Activated CD4-positive, alpha-beta memory T cell treated with anti-CD3 and anti-CD28 coated beads for 36 hours (primary cell): Measurements from ENCODE around the gene AFF3. TPM values are rescaled to one million over a fixed set of nuclear protein-coding genes. Genes with fewer than 3 reads are reported as not detected.

Experiments used
- CTCF ChIA-PET: fragments of 350-600 bp; sonication (Branson Sonifier 250); formaldehyde crosslinking; loops from one replicate; lab custom pipeline; 2021; ENCODE audit warnings: antibody characterized with exemption, inconsistent platforms; lab: Charles Lee
- POLR2A ChIA-PET: fragments of 350-600 bp; sonication (Branson Sonifier 250); formaldehyde crosslinking; loops from one replicate; lab custom pipeline; 2021; ENCODE audit warnings: antibody characterized with exemption; lab: Charles Lee
- DNase-seq: peaks from one replicate; pipeline ENCODE4 v3.0.0-alpha.2; 2020
- H3K27ac Mint-ChIP-seq: one replicate; pipeline ENCODE4 v1.8.0; 2021; ENCODE audit warnings: mixed read lengths
- H3K27me3 Mint-ChIP-seq: one replicate; pipeline ENCODE4 v1.8.0; 2021; ENCODE audit warnings: mixed read lengths
- H3K36me3 Mint-ChIP-seq: one replicate; pipeline ENCODE4 v1.8.0; 2021; ENCODE audit warnings: mixed read lengths
- H3K4me1 Mint-ChIP-seq: one replicate; pipeline ENCODE4 v1.8.0; 2021; ENCODE audit warnings: low read depth, mixed read lengths
- H3K4me3 Mint-ChIP-seq: one replicate; pipeline ENCODE4 v1.8.0; 2021; ENCODE audit warnings: mild to moderate bottlenecking, mixed read lengths
- H3K9me3 Mint-ChIP-seq: one replicate; pipeline ENCODE4 v1.8.0; 2021; ENCODE audit warnings: mixed read lengths
- intact Hi-C: fragments of 100-400 bp; cut with micrococcal nuclease; formaldehyde crosslinking; loops from one replicate; pipeline ENCODE4 v1.15.1; 2023
- total RNA-seq, 2 experiments: library from RNA; stranded (reverse); gene quantifications; one replicate each; pipeline ENCODE4 v1.2.3, GENCODE V29; 2021

Gene AFF3
- total RNA-seq, 2 experiments from 2014 or later = 0.22 to 0.59 TPM

- no peak for DNase-seq
- Mint-ChIP-seq H3K36me3 (no peaks in the 10 kb centered on the region), H3K9me3 (no peaks in the 10 kb centered on the region), H3K4me1 (peaks cover 8% of the 10 kb centered on the region), H3K4me3 (no peak overlapping the region), H3K27me3 (peaks cover 6% of the 10 kb centered on the region), H3K27ac (no peak overlapping the region)
- CTCF ChIA-PET = no interaction called here
- POLR2A ChIA-PET = no interaction called here
- intact Hi-C loops = no loop called here
Measured at GRCh38 chr2:100073110-100073509, 69.3 kb downstream of the AFF3 start.

- H3K4me1 Mint-ChIP-seq = peaks cover 8% of the 10 kb centered on the region
- H3K27me3 Mint-ChIP-seq = peaks cover 8% of the 10 kb centered on the region
- no peaks in the 10 kb centered on the region for H3K36me3 Mint-ChIP-seq
- POLR2A ChIA-PET = no interaction called here
- no peak for DNase-seq
- H3K4me3 Mint-ChIP-seq = no peak overlapping the region
- intact Hi-C loops = no loop called here
- CTCF ChIA-PET = no interaction called here
- H3K9me3 Mint-ChIP-seq = no peaks in the 10 kb centered on the region
- H3K27ac Mint-ChIP-seq = no peak overlapping the region
Measured at GRCh38 chr2:100072503-100072902, 69.9 kb downstream of the AFF3 start.

- intact Hi-C loops = no loop called here
- Mint-ChIP-seq H3K4me1 (peaks cover 8% of the 10 kb centered on the region), H3K27ac (no peak overlapping the region), H3K27me3 (peaks cover 13% of the 10 kb centered on the region), H3K36me3 (no peaks in the 10 kb centered on the region), H3K4me3 (no peak overlapping the region), H3K9me3 (no peaks in the 10 kb centered on the region)
- CTCF ChIA-PET = no interaction called here
- peak; percentile 13 for DNase-seq
- POLR2A ChIA-PET = no interaction called here
Measured at GRCh38 chr2:100071335-100072043, 70.9 kb downstream of the AFF3 start.

- no peak overlapping the region for H3K4me3 Mint-ChIP-seq
- peaks cover 13% of the 10 kb centered on the region for H3K27me3 Mint-ChIP-seq
- intact Hi-C loops = no loop called here
- DNase-seq = no peak
- H3K36me3 Mint-ChIP-seq = no peaks in the 10 kb centered on the region
- H3K27ac Mint-ChIP-seq = no peak overlapping the region
- peaks cover 10% of the 10 kb centered on the region for H3K4me1 Mint-ChIP-seq
- no peaks in the 10 kb centered on the region for H3K9me3 Mint-ChIP-seq
- ChIA-PET CTCF (no interaction called here), POLR2A (no interaction called here)
Measured at GRCh38 chr2:100070078-100070477, 72.3 kb downstream of the AFF3 start.

- CTCF ChIA-PET = no interaction called here
- H3K4me3 Mint-ChIP-seq = no peak overlapping the region
- H3K36me3 Mint-ChIP-seq = no peaks in the 10 kb centered on the region
- no peak for DNase-seq
- H3K27ac Mint-ChIP-seq = no peak overlapping the region
- intact Hi-C loops = no loop called here
- POLR2A ChIA-PET = no interaction called here
- H3K9me3 Mint-ChIP-seq = peaks cover 1% of the 10 kb centered on the region
- H3K4me1 Mint-ChIP-seq = peaks cover 24% of the 10 kb centered on the region
- peaks cover 13% of the 10 kb centered on the region for H3K27me3 Mint-ChIP-seq
Measured at GRCh38 chr2:100068395-100068794, 74.0 kb downstream of the AFF3 start.

- Mint-ChIP-seq H3K36me3 (no peaks in the 10 kb centered on the region), H3K27ac (no peak overlapping the region), H3K4me1 (peaks cover 25% of the 10 kb centered on the region), H3K9me3 (peaks cover 2% of the 10 kb centered on the region), H3K4me3 (no peak overlapping the region), H3K27me3 (peaks cover 13% of the 10 kb centered on the region)
- no peak for DNase-seq
- intact Hi-C loops = no loop called here
- CTCF ChIA-PET = no interaction called here
- POLR2A ChIA-PET = no interaction called here
Measured at GRCh38 chr2:100067784-100068183, 74.6 kb downstream of the AFF3 start.

GRCh38 chr2:100066856-100067255 is 75.5 kb downstream of the AFF3 start:
- Mint-ChIP-seq H3K4me3 (no peak overlapping the region), H3K9me3 (peaks cover 2% of the 10 kb centered on the region), H3K27ac (no peak overlapping the region), H3K4me1 (peaks cover 27% of the 10 kb centered on the region), H3K36me3 (no peaks in the 10 kb centered on the region), H3K27me3 (peaks cover 17% of the 10 kb centered on the region)
- ChIA-PET CTCF (no interaction called here), POLR2A (no interaction called here)
- DNase-seq = no peak
- intact Hi-C loops = no loop called here

GRCh38 chr2:100066246-100066645 is 76.1 kb downstream of the AFF3 start:
- POLR2A ChIA-PET = no interaction called here
- H3K4me1 Mint-ChIP-seq = peaks cover 27% of the 10 kb centered on the region

GRCh38 chr2:100064592-100065428 is 77.6 kb downstream of the AFF3 start:
- no peak overlapping the region for H3K27ac Mint-ChIP-seq
- intact Hi-C loops = loop anchor here (1.0 kb wide), 1 partner anchor 71 kb away; no protein-coding TSS in a partner anchor
- H3K4me3 Mint-ChIP-seq = no peak overlapping the region
- no peak for DNase-seq
- H3K4me1 Mint-ChIP-seq = peaks cover 30% of the 10 kb centered on the region
- ChIA-PET CTCF (no interaction called here), POLR2A (no interaction called here)
- peaks cover 2% of the 10 kb centered on the region for H3K9me3 Mint-ChIP-seq
- no peaks in the 10 kb centered on the region for H3K36me3 Mint-ChIP-seq
- peaks cover 14% of the 10 kb centered on the region for H3K27me3 Mint-ChIP-seq

More at GRCh38 chr2:100066246-100066645, 76.1 kb downstream of the AFF3 start:
- Mint-ChIP-seq H3K27me3 (peaks cover 19% of the 10 kb centered on the region), H3K36me3 (no peaks in the 10 kb centered on the region), H3K27ac (no peak overlapping the region), H3K4me3 (no peak overlapping the region), H3K9me3 (peaks cover 2% of the 10 kb centered on the region)
- CTCF ChIA-PET = no interaction called here
- no peak for DNase-seq
- intact Hi-C loops = no loop called here

- Mint-ChIP-seq H3K4me1 (peaks cover 30% of the 10 kb centered on the region), H3K27ac (peak overlapping the region; percentile 26), H3K4me3 (no peak overlapping the region), H3K27me3 (peaks cover 14% of the 10 kb centered on the region), H3K36me3 (no peaks in the 10 kb centered on the region), H3K9me3 (peaks cover 2% of the 10 kb centered on the region)
- intact Hi-C loops = loop anchor here (1.0 kb wide), 1 partner anchor 72 kb away; no protein-coding TSS in a partner anchor
- no peak for DNase-seq
- ChIA-PET CTCF (no interaction called here), POLR2A (no interaction called here)
Measured at GRCh38 chr2:100064165-100064564, 78.2 kb downstream of the AFF3 start.

GRCh38 chr2:100063459-100063953 is 78.9 kb downstream of the AFF3 start:
- ChIA-PET POLR2A (no interaction called here), CTCF (no interaction called here)
- no peak overlapping the region for H3K4me3 Mint-ChIP-seq
- intact Hi-C loops = no loop called here
- H3K36me3 Mint-ChIP-seq = no peaks in the 10 kb centered on the region
- H3K4me1 Mint-ChIP-seq = peaks cover 30% of the 10 kb centered on the region
- H3K27me3 Mint-ChIP-seq = peaks cover 14% of the 10 kb centered on the region
- no peak for DNase-seq
- H3K9me3 Mint-ChIP-seq = peaks cover 2% of the 10 kb centered on the region
- no peak overlapping the region for H3K27ac Mint-ChIP-seq

GRCh38 chr2:100062336-100062735 is 80.1 kb downstream of the AFF3 start:
- Mint-ChIP-seq H3K27ac (no peak overlapping the region), H3K36me3 (no peaks in the 10 kb centered on the region), H3K9me3 (peaks cover 2% of the 10 kb centered on the region), H3K27me3 (peaks cover 14% of the 10 kb centered on the region), H3K4me3 (no peak overlapping the region), H3K4me1 (peaks cover 30% of the 10 kb centered on the region)
- DNase-seq = no peak
- intact Hi-C loops = no loop called here
- POLR2A ChIA-PET = no interaction called here
- CTCF ChIA-PET = no interaction called here
